Measurements from ENCODE around the gene RAPGEF4.

DNA sequence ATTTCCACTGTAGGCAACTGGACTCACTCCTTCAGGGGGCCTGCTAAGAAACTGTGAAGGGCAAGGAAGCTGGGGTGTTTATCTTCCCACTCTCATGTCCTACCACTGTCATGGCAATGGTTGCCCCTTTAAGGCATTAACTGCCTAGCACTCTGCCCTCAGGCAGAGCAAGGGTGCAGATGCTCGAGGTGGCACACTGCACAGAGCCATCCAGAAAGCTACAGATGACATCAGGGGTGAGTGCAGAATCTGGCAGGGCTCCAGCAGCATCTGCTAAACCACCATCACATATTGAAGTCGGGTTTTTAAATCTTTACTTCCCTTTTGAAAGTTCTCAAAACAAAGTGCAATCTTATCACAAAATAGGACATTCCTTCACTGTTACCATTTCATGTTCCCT is 75.4 kb downstream of the RAPGEF4 start:
- TF ChIP-seq, protein P1, sequence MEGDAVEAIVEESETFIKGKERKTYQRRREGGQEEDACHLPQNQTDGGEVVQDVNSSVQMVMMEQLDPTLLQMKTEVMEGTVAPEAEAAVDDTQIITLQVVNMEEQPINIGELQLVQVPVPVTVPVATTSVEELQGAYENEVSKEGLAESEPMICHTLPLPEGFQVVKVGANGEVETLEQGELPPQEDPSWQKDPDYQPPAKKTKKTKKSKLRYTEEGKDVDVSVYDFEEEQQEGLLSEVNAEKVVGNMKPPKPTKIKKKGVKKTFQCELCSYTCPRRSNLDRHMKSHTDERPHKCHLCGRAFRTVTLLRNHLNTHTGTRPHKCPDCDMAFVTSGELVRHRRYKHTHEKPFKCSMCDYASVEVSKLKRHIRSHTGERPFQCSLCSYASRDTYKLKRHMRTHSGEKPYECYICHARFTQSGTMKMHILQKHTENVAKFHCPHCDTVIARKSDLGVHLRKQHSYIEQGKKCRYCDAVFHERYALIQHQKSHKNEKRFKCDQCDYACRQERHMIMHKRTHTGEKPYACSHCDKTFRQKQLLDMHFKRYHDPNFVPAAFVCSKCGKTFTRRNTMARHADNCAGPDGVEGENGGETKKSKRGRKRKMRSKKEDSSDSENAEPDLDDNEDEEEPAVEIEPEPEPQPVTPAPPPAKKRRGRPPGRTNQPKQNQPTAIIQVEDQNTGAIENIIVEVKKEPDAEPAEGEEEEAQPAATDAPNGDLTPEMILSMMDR (IDR thresholded peaks at IDR 0.05): no peak
- no peak for TF ChIP-seq POLR2A (IDR thresholded peaks at IDR 0.05)
